Epithelial cell of esophagus (primary cell): ENCODE results near the gene VPS33A.
A peak's percentile ranks its signal among the peaks of the same experiment; 100 is the strongest.
"Not testable (repeated sequence)": the region's sequence is repeated elsewhere in the genome, so short reads cannot be mapped to it uniquely, and the experiment has no call there.

Experiments used
- DNase-seq: peaks from one replicate; pipeline ENCODE4 v3.0.0; 2010; ENCODE audit warnings: low read depth
- H3K4me3 ChIP-seq: 2 replicates; pipeline ENCODE4 v1.5.1; 2011; ENCODE audit warnings: mild to moderate bottlenecking, low read length, control low read depth
- CTCF ChIP-seq: IDR thresholded peaks from 2 replicates; pipeline ENCODE4 v1.5.1; 2011; ENCODE audit warnings: low read depth, mild to moderate bottlenecking, low read length, control low read depth, inconsistent platforms; ENCODE audit not compliant: insufficient read depth; ENCODE audit errors: missing control alignments

The VPS33A gene

GRCh38 chr12:122291431-122291830, 25.1 kb upstream of the VPS33A start:
- H3K4me3 ChIP-seq, result no peak overlapping the region
- TF ChIP-seq CTCF, result no peak

GRCh38 chr12:122283680-122284079, 17.4 kb upstream of the VPS33A start:
- DNase-seq, result no peak
- TF ChIP-seq CTCF, result no peak
- no peak overlapping the region for H3K4me3 ChIP-seq

More at GRCh38 chr12:122291431-122291830, 25.1 kb upstream of the VPS33A start:
- no peak for DNase-seq

- no peak overlapping the region for H3K4me3 ChIP-seq
- no peak for TF ChIP-seq CTCF
- DNase-seq, result peak; percentile 40
Measured at GRCh38 chr12:122282061-122282460, 15.8 kb upstream of the VPS33A start.

GRCh38 chr12:122276242-122276641, 9.9 kb upstream of the VPS33A start:
- H3K4me3 ChIP-seq, result no peak overlapping the region
- no peak for DNase-seq
- no peak for TF ChIP-seq CTCF

- no peak for TF ChIP-seq CTCF
- H3K4me3 ChIP-seq, result no peak overlapping the region
- DNase-seq, result no peak
Measured at GRCh38 chr12:122275459-122275858, 9.2 kb upstream of the VPS33A start.

- peak; percentile 56 for DNase-seq
- peak overlapping the region; percentile 83 for H3K4me3 ChIP-seq
- TF ChIP-seq CTCF, result no peak
Measured at GRCh38 chr12:122265886-122266229, 436 bp downstream of the VPS33A start.

- no peak for DNase-seq
- peak overlapping the region; percentile 83 for H3K4me3 ChIP-seq
- TF ChIP-seq CTCF, result no peak
Measured at GRCh38 chr12:122265476-122265875, 818 bp downstream of the VPS33A start.

GRCh38 chr12:122260735-122261134, 5.6 kb downstream of the VPS33A start:
- not testable (repeated sequence) for DNase-seq, H3K4me3 ChIP-seq

- H3K4me3 ChIP-seq, DNase-seq: not testable (repeated sequence)
Measured at GRCh38 chr12:122258939-122259338, 7.4 kb downstream of the VPS33A start.

- DNase-seq, result peak; percentile 22
- not testable (repeated sequence) for H3K4me3 ChIP-seq
Measured at GRCh38 chr12:122258462-122258861, 7.8 kb downstream of the VPS33A start.
